ENCODE measurements around the gene RWDD2A.

RWDD2A gene

GRCh38 chr6:83198486-83199172, 5.5 kb downstream of the RWDD2A start:
- Histone ChIP-seq H3K27me3 (ENCODE audit: control insufficient read depth, insufficient read depth, low read length, poor library complexity, severe bottlenecking) (no peaks in the 10 kb centered on the region), H3K9me3 (ENCODE audit: control insufficient read depth, low read length) (no peaks in the 10 kb centered on the region), H3K36me3 (ENCODE audit: control insufficient read depth, insufficient read depth, low read length) (peaks cover 14% of the 10 kb centered on the region), H3K4me1 (ENCODE audit: control insufficient read depth, insufficient read depth, low read length) (peaks cover 2% of the 10 kb centered on the region), H3K27ac (ENCODE audit: insufficient read depth, low read depth, low read length, poor library complexity, severe bottlenecking) (no peak overlapping the region), H3K4me3 (ENCODE audit: insufficient read depth, low read depth, low read length) (no peak overlapping the region)
- WGBS, 2 experiments, result 93 to 95% methylated on average over 3 of the region's 4 CpGs

- H3K4me1 ChIP-seq (ENCODE audit: control insufficient read depth, insufficient read depth, low read length), result peaks cover 2% of the 10 kb centered on the region
- H3K4me3 ChIP-seq (ENCODE audit: insufficient read depth, low read depth, low read length), result no peak overlapping the region
- no peaks in the 10 kb centered on the region for H3K27me3 ChIP-seq (ENCODE audit: control insufficient read depth, insufficient read depth, low read length, poor library complexity, severe bottlenecking)
- H3K36me3 ChIP-seq (ENCODE audit: control insufficient read depth, insufficient read depth, low read length), result peaks cover 14% of the 10 kb centered on the region
- no peaks in the 10 kb centered on the region for H3K9me3 ChIP-seq (ENCODE audit: control insufficient read depth, low read length)
- 87 to 93% methylated on average over 5 of the region's 5 CpGs for WGBS, 2 experiments
- H3K27ac ChIP-seq (ENCODE audit: insufficient read depth, low read depth, low read length, poor library complexity, severe bottlenecking), result no peak overlapping the region
Observed at GRCh38 chr6:83199173-83199862, 6.2 kb downstream of the RWDD2A start.

- no peaks in the 10 kb centered on the region for H3K9me3 ChIP-seq (ENCODE audit: control insufficient read depth, low read length)
- no peaks in the 10 kb centered on the region for H3K4me1 ChIP-seq (ENCODE audit: control insufficient read depth, insufficient read depth, low read length)
- peaks cover 14% of the 10 kb centered on the region for H3K36me3 ChIP-seq (ENCODE audit: control insufficient read depth, insufficient read depth, low read length)
- WGBS, 2 experiments, result 90 to 100% methylated on average over 2 of the region's 2 CpGs
- no peak overlapping the region for H3K27ac ChIP-seq (ENCODE audit: insufficient read depth, low read depth, low read length, poor library complexity, severe bottlenecking)
- no peaks in the 10 kb centered on the region for H3K27me3 ChIP-seq (ENCODE audit: control insufficient read depth, insufficient read depth, low read length, poor library complexity, severe bottlenecking)
- no peak overlapping the region for H3K4me3 ChIP-seq (ENCODE audit: insufficient read depth, low read depth, low read length)
Observed at GRCh38 chr6:83199863-83200225, 6.7 kb downstream of the RWDD2A start.

GRCh38 chr6:83202031-83202430, 8.9 kb downstream of the RWDD2A start:
- Histone ChIP-seq H3K4me1 (ENCODE audit: control insufficient read depth, insufficient read depth, low read length) (no peaks in the 10 kb centered on the region), H3K9me3 (ENCODE audit: control insufficient read depth, low read length) (no peaks in the 10 kb centered on the region), H3K36me3 (ENCODE audit: control insufficient read depth, insufficient read depth, low read length) (no peaks in the 10 kb centered on the region), H3K27ac (ENCODE audit: insufficient read depth, low read depth, low read length, poor library complexity, severe bottlenecking) (no peak overlapping the region), H3K27me3 (ENCODE audit: control insufficient read depth, insufficient read depth, low read length, poor library complexity, severe bottlenecking) (no peaks in the 10 kb centered on the region), H3K4me3 (ENCODE audit: insufficient read depth, low read depth, low read length) (no peak overlapping the region)
- WGBS, 2 experiments, result 90 to 97% methylated on average over 2 to 4 of the region's 4 CpGs

GRCh38 chr6:83215131-83216047, 22.2 kb downstream of the RWDD2A start:
- Histone ChIP-seq H3K4me3 (ENCODE audit: insufficient read depth, low read depth, low read length) (no peak overlapping the region), H3K36me3 (ENCODE audit: control insufficient read depth, insufficient read depth, low read length) (no peaks in the 10 kb centered on the region), H3K9me3 (ENCODE audit: control insufficient read depth, low read length) (no peaks in the 10 kb centered on the region), H3K4me1 (ENCODE audit: control insufficient read depth, insufficient read depth, low read length) (no peaks in the 10 kb centered on the region), H3K27ac (ENCODE audit: insufficient read depth, low read depth, low read length, poor library complexity, severe bottlenecking) (no peak overlapping the region), H3K27me3 (ENCODE audit: control insufficient read depth, insufficient read depth, low read length, poor library complexity, severe bottlenecking) (no peaks in the 10 kb centered on the region)
- WGBS, 2 experiments, result 66 to 70% methylated on average over 7 of the region's 7 CpGs

GRCh38 chr6:83216806-83217205, 23.6 kb downstream of the RWDD2A start:
- Histone ChIP-seq H3K27me3 (ENCODE audit: control insufficient read depth, insufficient read depth, low read length, poor library complexity, severe bottlenecking) (no peaks in the 10 kb centered on the region), H3K9me3 (ENCODE audit: control insufficient read depth, low read length) (no peaks in the 10 kb centered on the region), H3K4me3 (ENCODE audit: insufficient read depth, low read depth, low read length) (no peak overlapping the region), H3K4me1 (ENCODE audit: control insufficient read depth, insufficient read depth, low read length) (no peaks in the 10 kb centered on the region), H3K36me3 (ENCODE audit: control insufficient read depth, insufficient read depth, low read length) (no peaks in the 10 kb centered on the region), H3K27ac (ENCODE audit: insufficient read depth, low read depth, low read length, poor library complexity, severe bottlenecking) (no peak overlapping the region)

- H3K4me1 ChIP-seq (ENCODE audit: control insufficient read depth, insufficient read depth, low read length), result no peaks in the 10 kb centered on the region
- no peak overlapping the region for H3K27ac ChIP-seq (ENCODE audit: insufficient read depth, low read depth, low read length, poor library complexity, severe bottlenecking)
- H3K4me3 ChIP-seq (ENCODE audit: insufficient read depth, low read depth, low read length), result no peak overlapping the region
- no peaks in the 10 kb centered on the region for H3K27me3 ChIP-seq (ENCODE audit: control insufficient read depth, insufficient read depth, low read length, poor library complexity, severe bottlenecking)
- H3K36me3 ChIP-seq (ENCODE audit: control insufficient read depth, insufficient read depth, low read length), result no peaks in the 10 kb centered on the region
- WGBS, 2 experiments, result 86 to 90% methylated on average over 2 of the region's 3 CpGs
- H3K9me3 ChIP-seq (ENCODE audit: control insufficient read depth, low read length), result no peaks in the 10 kb centered on the region
Observed at GRCh38 chr6:83218646-83219045, 25.5 kb downstream of the RWDD2A start.

- Histone ChIP-seq H3K4me3 (ENCODE audit: insufficient read depth, low read depth, low read length) (no peak overlapping the region), H3K27ac (ENCODE audit: insufficient read depth, low read depth, low read length, poor library complexity, severe bottlenecking) (no peak overlapping the region), H3K4me1 (ENCODE audit: control insufficient read depth, insufficient read depth, low read length) (no peaks in the 10 kb centered on the region), H3K36me3 (ENCODE audit: control insufficient read depth, insufficient read depth, low read length) (no peaks in the 10 kb centered on the region), H3K27me3 (ENCODE audit: control insufficient read depth, insufficient read depth, low read length, poor library complexity, severe bottlenecking) (no peaks in the 10 kb centered on the region), H3K9me3 (ENCODE audit: control insufficient read depth, low read length) (no peaks in the 10 kb centered on the region)
Observed at GRCh38 chr6:83220121-83220520, 27.0 kb downstream of the RWDD2A start.

GRCh38 chr6:83221276-83221675, 28.1 kb downstream of the RWDD2A start:
- H3K36me3 ChIP-seq (ENCODE audit: control insufficient read depth, insufficient read depth, low read length), result no peaks in the 10 kb centered on the region
- H3K4me1 ChIP-seq (ENCODE audit: control insufficient read depth, insufficient read depth, low read length), result no peaks in the 10 kb centered on the region
- WGBS, 2 experiments, result 94 to 100% methylated on average over 1 of the region's 1 CpG
- H3K9me3 ChIP-seq (ENCODE audit: control insufficient read depth, low read length), result no peaks in the 10 kb centered on the region
- no peak overlapping the region for H3K27ac ChIP-seq (ENCODE audit: insufficient read depth, low read depth, low read length, poor library complexity, severe bottlenecking)
- H3K4me3 ChIP-seq (ENCODE audit: insufficient read depth, low read depth, low read length), result no peak overlapping the region
- H3K27me3 ChIP-seq (ENCODE audit: control insufficient read depth, insufficient read depth, low read length, poor library complexity, severe bottlenecking), result no peaks in the 10 kb centered on the region

GRCh38 chr6:83221889-83222479, 28.8 kb downstream of the RWDD2A start:
- no peak overlapping the region for H3K4me3 ChIP-seq (ENCODE audit: insufficient read depth, low read depth, low read length)
- no peaks in the 10 kb centered on the region for H3K36me3 ChIP-seq (ENCODE audit: control insufficient read depth, insufficient read depth, low read length)
- H3K4me1 ChIP-seq (ENCODE audit: control insufficient read depth, insufficient read depth, low read length), result no peaks in the 10 kb centered on the region
- WGBS, 2 experiments, result 60 to 67% methylated on average over 3 of the region's 3 CpGs
- H3K27ac ChIP-seq (ENCODE audit: insufficient read depth, low read depth, low read length, poor library complexity, severe bottlenecking), result no peak overlapping the region
- H3K9me3 ChIP-seq (ENCODE audit: control insufficient read depth, low read length), result no peaks in the 10 kb centered on the region
- no peaks in the 10 kb centered on the region for H3K27me3 ChIP-seq (ENCODE audit: control insufficient read depth, insufficient read depth, low read length, poor library complexity, severe bottlenecking)
